Activated T-cell treated with anti-CD3 and anti-CD28 coated beads, Interleukin-2, amount 50 U/mL, for 1 hour (primary cell): ENCODE measurements around the gene MSH3.
A peak's percentile ranks its signal among the peaks of the same experiment; 100 is the strongest.
"Not testable (repeated sequence)": the region's sequence is repeated elsewhere in the genome, so short reads cannot be mapped to it uniquely, and the experiment has no call there.

ENCODE experiments used
- DNase-seq: peaks from one replicate; pipeline ENCODE4 v3.0.0-alpha.2; 2020

The MSH3 gene

GRCh38 chr5:80711216-80711615 is 56.8 kb downstream of the MSH3 start:
- DNase-seq = no peak

- no peak for DNase-seq
These were observed 57.5 kb downstream of the MSH3 start for GRCh38 chr5:80711938-80712337.

GRCh38 chr5:80712919-80713318 is 58.5 kb downstream of the MSH3 start:
- no peak for DNase-seq

- no peak for DNase-seq
These were observed 59.2 kb downstream of the MSH3 start for GRCh38 chr5:80713631-80714030.

GRCh38 chr5:80714570-80715298 is 60.3 kb downstream of the MSH3 start:
- no peak for DNase-seq

GRCh38 chr5:80715887-80716286 is 61.4 kb downstream of the MSH3 start:
- no peak for DNase-seq

- no peak for DNase-seq
These were observed 65.7 kb downstream of the MSH3 start for GRCh38 chr5:80720181-80720580.

- DNase-seq = no peak
These were observed 68.5 kb downstream of the MSH3 start for GRCh38 chr5:80722916-80723315.

GRCh38 chr5:80725446-80725845 is 71.0 kb downstream of the MSH3 start:
- DNase-seq = no peak

- no peak for DNase-seq
These were observed 82.3 kb downstream of the MSH3 start for GRCh38 chr5:80736730-80737129.

- no peak for DNase-seq
These were observed 84.0 kb downstream of the MSH3 start for GRCh38 chr5:80738466-80738865.

- DNase-seq = no peak
These were observed 84.6 kb downstream of the MSH3 start for GRCh38 chr5:80739057-80739456.

GRCh38 chr5:80739496-80739895 is 85.0 kb downstream of the MSH3 start:
- no peak for DNase-seq

- no peak for DNase-seq
These were observed 85.4 kb downstream of the MSH3 start for GRCh38 chr5:80739898-80740297.

GRCh38 chr5:80740488-80740887 is 86.0 kb downstream of the MSH3 start:
- not testable (repeated sequence) for DNase-seq

- no peak for DNase-seq
These were observed 86.5 kb downstream of the MSH3 start for GRCh38 chr5:80740999-80741398.

- DNase-seq = no peak
These were observed 89.7 kb downstream of the MSH3 start for GRCh38 chr5:80744149-80744548.

GRCh38 chr5:80745490-80745889 is 91.0 kb downstream of the MSH3 start:
- no peak for DNase-seq

GRCh38 chr5:80747922-80748321 is 93.5 kb downstream of the MSH3 start:
- no peak for DNase-seq

GRCh38 chr5:80752427-80752826 is 98.0 kb downstream of the MSH3 start:
- no peak for DNase-seq

- no peak for DNase-seq
These were observed 99.3 kb downstream of the MSH3 start for GRCh38 chr5:80753712-80754111.

- DNase-seq = no peak
These were observed 100.4 kb downstream of the MSH3 start for GRCh38 chr5:80754900-80755299.

- peak; percentile 19 for DNase-seq
These were observed 101.2 kb downstream of the MSH3 start for GRCh38 chr5:80755626-80756025.

- DNase-seq = no peak
These were observed 101.8 kb downstream of the MSH3 start for GRCh38 chr5:80756292-80756691.

GRCh38 chr5:80757290-80757689 is 102.8 kb downstream of the MSH3 start:
- DNase-seq = no peak
